Right lobe of liver (tissue), 4 donors: ENCODE data around the gene UACA.

Source experiments
- POLR2A ChIP-seq: fragments of 450-650 bp; IDR thresholded peaks from one replicate; pipeline ENCODE4 v1.6.1; 2017; ENCODE audit warnings: antibody characterized with exemption, mild to moderate bottlenecking
- TF ChIP-seq, protein P1 (sequence below), 4 donors: fragments of 200-600 bp in 3 of 4; fragments of 450-650 bp in 1 of 4; IDR thresholded peaks; one replicate each; pipeline versions ENCODE4 v1.5.1 to v1.8.0; 2016 to 2022; ENCODE audit warnings: antibody characterized with exemption in 4 of 4, mild to moderate bottlenecking in 2 of 4
- donor health status: DM: no; HTN: no; CAD: no.
- donor health status: DM: no; HTN: no; CAD: no.
- donor health status: DM: no; HTN: yes; CAD: no.

DNA sequence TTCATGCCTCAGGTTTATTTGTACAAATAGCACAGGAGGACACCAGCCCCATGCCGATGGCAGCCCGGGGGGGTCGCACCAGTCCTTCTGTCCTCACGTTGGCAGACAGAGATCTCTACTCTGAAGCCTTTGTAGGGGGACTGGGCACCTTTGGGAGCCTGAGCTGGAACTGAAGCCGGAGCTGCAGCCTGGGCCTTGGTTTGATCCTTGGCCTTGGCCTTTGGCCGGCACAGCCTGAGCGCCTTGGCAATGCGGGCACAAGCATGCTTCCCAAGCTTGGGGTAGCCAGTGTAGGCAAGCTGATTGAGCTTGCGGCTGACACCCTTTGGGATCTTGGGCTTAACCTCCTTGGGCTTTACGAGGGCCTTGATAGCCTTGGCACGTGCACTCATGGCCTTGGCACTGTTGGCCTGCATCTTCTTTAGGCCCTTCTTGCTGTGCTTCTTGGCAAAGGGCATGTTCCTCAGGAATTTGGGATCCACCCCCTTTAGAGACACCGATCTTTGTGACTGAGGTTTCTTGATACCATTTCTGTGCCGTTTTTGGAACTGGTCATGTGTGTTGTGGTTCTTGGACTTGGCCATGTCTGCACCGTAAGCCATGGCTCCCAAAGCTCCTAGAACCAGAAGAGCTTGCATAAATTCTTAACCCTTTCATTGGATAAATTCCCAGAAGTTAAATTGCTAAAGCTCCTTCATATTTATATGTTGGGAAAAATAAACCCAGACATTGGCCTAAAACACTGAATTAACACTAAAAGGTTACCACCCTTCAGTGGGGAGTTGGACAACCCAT is 33.4 kb upstream of the UACA start:
- TF ChIP-seq, protein P1, sequence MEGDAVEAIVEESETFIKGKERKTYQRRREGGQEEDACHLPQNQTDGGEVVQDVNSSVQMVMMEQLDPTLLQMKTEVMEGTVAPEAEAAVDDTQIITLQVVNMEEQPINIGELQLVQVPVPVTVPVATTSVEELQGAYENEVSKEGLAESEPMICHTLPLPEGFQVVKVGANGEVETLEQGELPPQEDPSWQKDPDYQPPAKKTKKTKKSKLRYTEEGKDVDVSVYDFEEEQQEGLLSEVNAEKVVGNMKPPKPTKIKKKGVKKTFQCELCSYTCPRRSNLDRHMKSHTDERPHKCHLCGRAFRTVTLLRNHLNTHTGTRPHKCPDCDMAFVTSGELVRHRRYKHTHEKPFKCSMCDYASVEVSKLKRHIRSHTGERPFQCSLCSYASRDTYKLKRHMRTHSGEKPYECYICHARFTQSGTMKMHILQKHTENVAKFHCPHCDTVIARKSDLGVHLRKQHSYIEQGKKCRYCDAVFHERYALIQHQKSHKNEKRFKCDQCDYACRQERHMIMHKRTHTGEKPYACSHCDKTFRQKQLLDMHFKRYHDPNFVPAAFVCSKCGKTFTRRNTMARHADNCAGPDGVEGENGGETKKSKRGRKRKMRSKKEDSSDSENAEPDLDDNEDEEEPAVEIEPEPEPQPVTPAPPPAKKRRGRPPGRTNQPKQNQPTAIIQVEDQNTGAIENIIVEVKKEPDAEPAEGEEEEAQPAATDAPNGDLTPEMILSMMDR (IDR thresholded peaks at IDR 0.05): no peak
- no peak for TF ChIP-seq POLR2A
